ENCODE data around the gene CYTH3.

DNA sequence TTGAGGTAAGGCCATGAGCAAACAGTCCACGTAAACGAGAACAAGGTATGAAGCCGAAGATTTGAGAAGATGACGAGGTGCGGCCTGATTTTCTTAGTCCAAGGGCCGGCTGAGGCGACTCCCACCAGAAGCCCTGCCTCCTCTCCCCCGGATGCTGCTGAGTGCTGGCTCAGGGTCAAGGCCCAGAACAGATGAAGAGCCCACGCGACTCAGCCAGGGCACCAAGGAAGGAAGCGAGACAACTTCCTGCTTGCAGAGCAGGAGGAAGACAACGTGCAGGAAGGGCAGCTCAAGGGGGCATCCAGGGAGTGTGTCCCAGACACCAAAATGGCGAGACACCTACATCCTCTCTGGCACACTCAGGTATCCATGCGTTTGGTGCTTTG, 99.5 kb downstream of the CYTH3 start:
- TF ChIP-seq, protein P1, sequence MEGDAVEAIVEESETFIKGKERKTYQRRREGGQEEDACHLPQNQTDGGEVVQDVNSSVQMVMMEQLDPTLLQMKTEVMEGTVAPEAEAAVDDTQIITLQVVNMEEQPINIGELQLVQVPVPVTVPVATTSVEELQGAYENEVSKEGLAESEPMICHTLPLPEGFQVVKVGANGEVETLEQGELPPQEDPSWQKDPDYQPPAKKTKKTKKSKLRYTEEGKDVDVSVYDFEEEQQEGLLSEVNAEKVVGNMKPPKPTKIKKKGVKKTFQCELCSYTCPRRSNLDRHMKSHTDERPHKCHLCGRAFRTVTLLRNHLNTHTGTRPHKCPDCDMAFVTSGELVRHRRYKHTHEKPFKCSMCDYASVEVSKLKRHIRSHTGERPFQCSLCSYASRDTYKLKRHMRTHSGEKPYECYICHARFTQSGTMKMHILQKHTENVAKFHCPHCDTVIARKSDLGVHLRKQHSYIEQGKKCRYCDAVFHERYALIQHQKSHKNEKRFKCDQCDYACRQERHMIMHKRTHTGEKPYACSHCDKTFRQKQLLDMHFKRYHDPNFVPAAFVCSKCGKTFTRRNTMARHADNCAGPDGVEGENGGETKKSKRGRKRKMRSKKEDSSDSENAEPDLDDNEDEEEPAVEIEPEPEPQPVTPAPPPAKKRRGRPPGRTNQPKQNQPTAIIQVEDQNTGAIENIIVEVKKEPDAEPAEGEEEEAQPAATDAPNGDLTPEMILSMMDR (IDR thresholded peaks at IDR 0.05) = no peak
- TF ChIP-seq POLR2A (IDR thresholded peaks at IDR 0.05) = no peak
- TF ChIP-seq EP300 (IDR thresholded peaks at IDR 0.05) = no peak

Measured in ovary (tissue), 3 donors.